H1 (cell line): ENCODE data around the gene TMEM115. TPM values are rescaled to one million over a fixed set of nuclear protein-coding genes. Genes with fewer than 3 reads are reported as not detected.

Source experiments
- CTBP2 ChIP-seq: IDR thresholded peaks from 2 replicates; pipeline ENCODE4 v1.7.0; 2011; ENCODE audit warnings: borderline replicate concordance, mild to moderate bottlenecking, moderate library complexity, mixed read lengths, low read length; ENCODE audit not compliant: insufficient read depth, insufficient read length
- CTCF ChIP-seq, 3 experiments: IDR thresholded peaks; 1 replicate in 2 of 3; 2 replicates in 1 of 3; pipeline versions ENCODE4 v1.5.1 to v1.6.1; 2011; ENCODE audit warnings: low read length in 3 of 3, mild to moderate bottlenecking in 3 of 3, inconsistent platforms in 2 of 3, low read depth in 1 of 3, moderate library complexity in 1 of 3; ENCODE audit not compliant: insufficient read depth in 1 of 3; ENCODE audit errors: control extremely low read depth in 1 of 3
- GABPA ChIP-seq: IDR thresholded peaks from 2 replicates; pipeline ENCODE4 v1.6.1; 2011; ENCODE audit warnings: mild to moderate bottlenecking, low read length, moderate library complexity, borderline replicate concordance; ENCODE audit not compliant: insufficient read depth
- RBBP5 ChIP-seq: IDR thresholded peaks from 2 replicates; pipeline ENCODE4 v1.7.1; 2012; ENCODE audit warnings: low read depth, mild to moderate bottlenecking, inconsistent platforms, low read length, moderate library complexity, borderline replicate concordance
- SIX5 ChIP-seq: IDR thresholded peaks from 2 replicates; pipeline ENCODE4 v1.6.1; 2011; ENCODE audit warnings: mild to moderate bottlenecking, low read depth, low read length
- SRF ChIP-seq: IDR thresholded peaks from 2 replicates; pipeline ENCODE4 v1.6.1; 2011; ENCODE audit warnings: mild to moderate bottlenecking, low read depth, low read length, moderate library complexity
- polyA plus RNA-seq, 7 experiments: library from polyadenylated mRNA; depleted of rRNA in 3 of 7; stranded (reverse) in 5 of 7; unstranded in 2 of 7; fragments of >200 nt in 5 of 7; fragments of 200-250 nt in 2 of 7; gene quantifications; 1 replicate in 5 of 7; 2 replicates in 1 of 7; 4 replicates in 1 of 7; pipeline versions ENCODE4 v1.2.1 to v1.2.3, GENCODE V29; 2011 to 2013; ENCODE audit warnings: missing spikeins in 2 of 7, mixed read lengths in 2 of 7
- total RNA-seq: library from RNA; stranded (reverse); fragmentation: NEBNext Ultra II Directional; extraction: Animal tissue kit (Norgen Biotek cat#: 25700); gene quantifications from 2 replicates; pipeline ENCODE4 v1.2.1, GENCODE V29; 2021

Gene TMEM115
- total and polyA plus RNA-seq, 2 of the 8 experiments (the other 6 are each of a cell fraction or from before 2014, with no cell fraction given) = 25.4 to 32.4 TPM

GRCh38 chr3:50381383-50381782 is 22.1 kb upstream of the TMEM115 start (continued):
- TF ChIP-seq CTCF (IDR thresholded peaks at IDR 0.05; ENCODE audit: control extremely low read depth in 1 of 3, insufficient read depth in 1 of 3, low read depth in 1 of 3, low read length in 3 of 3) (no peak), RBBP5 (no peak), CTBP2 (no peak), GABPA (no peak), SIX5 (no peak), SRF (no peak)
- TF ChIP-seq, all 59 proteins: peak for 0
